ENCODE data around the gene ITGB8. TPM values are rescaled to one million over a fixed set of nuclear protein-coding genes. Genes with fewer than 3 reads are reported as not detected.

The ITGB8 gene
- total RNA-seq, 1 donor from 2014 or later = 7.9 TPM

DNA sequence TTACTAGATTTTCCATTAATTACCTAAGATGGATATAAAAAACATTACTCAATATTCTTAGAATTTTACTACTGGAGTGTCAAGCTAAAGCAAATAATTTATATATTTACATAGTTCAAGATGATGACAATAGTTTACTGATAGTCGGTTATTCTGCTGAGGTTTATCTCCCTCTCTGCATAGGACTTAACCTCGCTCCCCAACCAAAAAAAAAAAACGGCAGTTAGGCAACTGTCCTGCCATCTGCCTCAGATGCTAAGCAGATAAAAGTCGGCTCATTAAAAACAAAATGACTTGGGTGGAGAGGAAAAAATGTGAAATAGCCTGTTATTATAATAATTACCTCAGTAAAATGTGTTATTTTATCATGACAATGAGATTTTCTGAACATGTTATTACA, 14.0 kb upstream of the ITGB8 start:
- Histone ChIP-seq H3K4me3 (no peak overlapping the region), H3K4me1 (no peaks in the 10 kb centered on the region), H3K9me3 (no peaks in the 10 kb centered on the region), H3K27ac (no peak overlapping the region), H3K27me3 (no peaks in the 10 kb centered on the region), H3K36me3 (no peaks in the 10 kb centered on the region)
- TF ChIP-seq, protein P1, sequence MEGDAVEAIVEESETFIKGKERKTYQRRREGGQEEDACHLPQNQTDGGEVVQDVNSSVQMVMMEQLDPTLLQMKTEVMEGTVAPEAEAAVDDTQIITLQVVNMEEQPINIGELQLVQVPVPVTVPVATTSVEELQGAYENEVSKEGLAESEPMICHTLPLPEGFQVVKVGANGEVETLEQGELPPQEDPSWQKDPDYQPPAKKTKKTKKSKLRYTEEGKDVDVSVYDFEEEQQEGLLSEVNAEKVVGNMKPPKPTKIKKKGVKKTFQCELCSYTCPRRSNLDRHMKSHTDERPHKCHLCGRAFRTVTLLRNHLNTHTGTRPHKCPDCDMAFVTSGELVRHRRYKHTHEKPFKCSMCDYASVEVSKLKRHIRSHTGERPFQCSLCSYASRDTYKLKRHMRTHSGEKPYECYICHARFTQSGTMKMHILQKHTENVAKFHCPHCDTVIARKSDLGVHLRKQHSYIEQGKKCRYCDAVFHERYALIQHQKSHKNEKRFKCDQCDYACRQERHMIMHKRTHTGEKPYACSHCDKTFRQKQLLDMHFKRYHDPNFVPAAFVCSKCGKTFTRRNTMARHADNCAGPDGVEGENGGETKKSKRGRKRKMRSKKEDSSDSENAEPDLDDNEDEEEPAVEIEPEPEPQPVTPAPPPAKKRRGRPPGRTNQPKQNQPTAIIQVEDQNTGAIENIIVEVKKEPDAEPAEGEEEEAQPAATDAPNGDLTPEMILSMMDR (IDR thresholded peaks at IDR 0.05) = no peak
- intact Hi-C loops (cut with DNase I) = no loop called here
- no peak for DNase-seq (ENCODE audit: low spot score in 2 of 2)

- Histone ChIP-seq H3K36me3 (no peaks in the 10 kb centered on the region), H3K27me3 (no peaks in the 10 kb centered on the region), H3K4me1 (no peaks in the 10 kb centered on the region), H3K4me3 (no peak overlapping the region), H3K9me3 (no peaks in the 10 kb centered on the region), H3K27ac (no peak overlapping the region)
- no peak for DNase-seq (ENCODE audit: low spot score in 2 of 2)
- intact Hi-C loops (cut with DNase I) = no loop called here
- TF ChIP-seq, protein P1 (IDR thresholded peaks at IDR 0.05) = no peak
These were observed 13.3 kb upstream of the ITGB8 start for GRCh38 chr7:20317413-20317812.

GRCh38 chr7:20318933-20319332, 11.8 kb upstream of the ITGB8 start:
- no peak overlapping the region for H3K4me3 ChIP-seq
- no peak overlapping the region for H3K27ac ChIP-seq
- TF ChIP-seq, protein P1 (IDR thresholded peaks at IDR 0.05) = no peak
- H3K27me3 ChIP-seq = no peaks in the 10 kb centered on the region
- no peak for DNase-seq (ENCODE audit: low spot score in 2 of 2)
- H3K9me3 ChIP-seq = no peaks in the 10 kb centered on the region
- H3K36me3 ChIP-seq = no peaks in the 10 kb centered on the region
- no peaks in the 10 kb centered on the region for H3K4me1 ChIP-seq
- intact Hi-C loops (cut with DNase I) = no loop called here

DNA sequence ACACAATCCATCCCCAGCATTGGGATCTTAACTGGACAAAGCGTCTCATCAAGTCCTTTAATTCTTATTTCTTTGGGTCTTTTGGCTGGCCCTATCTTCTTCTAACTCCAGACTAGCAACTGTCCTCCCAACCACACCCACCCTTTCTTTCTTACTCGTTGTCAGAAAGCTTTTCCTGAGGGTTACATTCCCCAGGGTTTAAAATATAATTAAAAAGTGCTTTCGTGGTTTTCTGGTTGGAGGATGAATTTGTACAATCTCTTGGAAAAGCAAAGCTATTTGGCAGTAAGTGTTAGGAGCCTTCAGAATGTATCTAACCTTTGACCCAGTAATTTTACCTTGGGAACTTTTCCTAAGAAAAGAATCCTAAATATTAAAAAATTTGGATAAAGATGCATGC, 10.4 kb upstream of the ITGB8 start:
- DNase-seq (ENCODE audit: low spot score in 2 of 2) = no peak
- H3K9me3 ChIP-seq = no peaks in the 10 kb centered on the region
- H3K4me3 ChIP-seq = no peak overlapping the region
- no peaks in the 10 kb centered on the region for H3K36me3 ChIP-seq
- H3K27ac ChIP-seq = no peak overlapping the region
- H3K4me1 ChIP-seq = no peaks in the 10 kb centered on the region
- H3K27me3 ChIP-seq = no peaks in the 10 kb centered on the region
- TF ChIP-seq, protein P1 (IDR thresholded peaks at IDR 0.05) = no peak
- intact Hi-C loops (cut with DNase I) = loop anchor here (10.0 kb wide), 1 partner anchor 274 kb away; no protein-coding TSS in a partner anchor

DNA sequence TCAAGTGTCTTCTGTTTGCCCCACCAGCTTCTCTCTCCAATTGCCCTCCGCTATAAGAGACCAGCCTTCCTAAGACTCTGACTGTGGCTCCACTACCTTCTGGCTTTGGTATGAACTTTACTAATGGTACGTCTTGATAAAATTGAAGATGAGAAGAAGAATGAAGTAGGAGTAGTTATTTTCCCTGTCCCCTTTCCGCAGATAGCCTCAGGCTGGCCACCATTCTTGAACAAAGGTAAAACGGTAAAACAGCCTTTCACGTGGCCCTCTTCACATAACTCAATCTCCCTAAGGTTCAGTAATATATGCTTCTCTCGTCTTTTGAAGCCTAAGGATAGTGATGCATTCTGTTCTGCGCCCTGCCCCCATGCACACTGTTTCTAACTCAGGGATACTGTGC, 9.9 kb upstream of the ITGB8 start:
- Histone ChIP-seq H3K9me3 (no peaks in the 10 kb centered on the region), H3K4me3 (no peak overlapping the region), H3K36me3 (no peaks in the 10 kb centered on the region), H3K4me1 (no peaks in the 10 kb centered on the region), H3K27me3 (no peaks in the 10 kb centered on the region), H3K27ac (no peak overlapping the region)
- TF ChIP-seq, protein P1 (IDR thresholded peaks at IDR 0.05) = no peak
- intact Hi-C loops (cut with DNase I) = loop anchor here (10.0 kb wide), 1 partner anchor 274 kb away; no protein-coding TSS in a partner anchor
- no peak for DNase-seq (ENCODE audit: low spot score in 2 of 2)

- intact Hi-C loops (cut with DNase I) = loop anchor here (10.0 kb wide), 1 partner anchor 271 kb away; no protein-coding TSS in a partner anchor
- TF ChIP-seq, protein P1 (IDR thresholded peaks at IDR 0.05) = no peak
These were observed 7.1 kb upstream of the ITGB8 start for GRCh38 chr7:20323595-20323994.

More at GRCh38 chr7:20323595-20323994, 7.1 kb upstream of the ITGB8 start:
- no peaks in the 10 kb centered on the region for H3K36me3 ChIP-seq
- no peaks in the 10 kb centered on the region for H3K4me1 ChIP-seq
- H3K27me3 ChIP-seq = no peaks in the 10 kb centered on the region
- H3K4me3 ChIP-seq = no peak overlapping the region
- no peak for DNase-seq (ENCODE audit: low spot score in 2 of 2)
- H3K9me3 ChIP-seq = no peaks in the 10 kb centered on the region
- H3K27ac ChIP-seq = no peak overlapping the region

All from ascending aorta (tissue), 2 donors.